NCI-H526 treated with DMSO at 0.1 percent for 48 hours (cell line): ENCODE results near the gene ARRDC1.
"Not testable (repeated sequence)": the region's sequence is repeated elsewhere in the genome, so short reads cannot be mapped to it uniquely, and the experiment has no call there.

Experiments
- DNase-seq: peaks from one replicate; lab custom pipeline; 2025; lab: John Stamatoyannopoulos, UW

ARRDC1 gene, protein sequence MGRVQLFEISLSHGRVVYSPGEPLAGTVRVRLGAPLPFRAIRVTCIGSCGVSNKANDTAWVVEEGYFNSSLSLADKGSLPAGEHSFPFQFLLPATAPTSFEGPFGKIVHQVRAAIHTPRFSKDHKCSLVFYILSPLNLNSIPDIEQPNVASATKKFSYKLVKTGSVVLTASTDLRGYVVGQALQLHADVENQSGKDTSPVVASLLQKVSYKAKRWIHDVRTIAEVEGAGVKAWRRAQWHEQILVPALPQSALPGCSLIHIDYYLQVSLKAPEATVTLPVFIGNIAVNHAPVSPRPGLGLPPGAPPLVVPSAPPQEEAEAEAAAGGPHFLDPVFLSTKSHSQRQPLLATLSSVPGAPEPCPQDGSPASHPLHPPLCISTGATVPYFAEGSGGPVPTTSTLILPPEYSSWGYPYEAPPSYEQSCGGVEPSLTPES

DNA sequence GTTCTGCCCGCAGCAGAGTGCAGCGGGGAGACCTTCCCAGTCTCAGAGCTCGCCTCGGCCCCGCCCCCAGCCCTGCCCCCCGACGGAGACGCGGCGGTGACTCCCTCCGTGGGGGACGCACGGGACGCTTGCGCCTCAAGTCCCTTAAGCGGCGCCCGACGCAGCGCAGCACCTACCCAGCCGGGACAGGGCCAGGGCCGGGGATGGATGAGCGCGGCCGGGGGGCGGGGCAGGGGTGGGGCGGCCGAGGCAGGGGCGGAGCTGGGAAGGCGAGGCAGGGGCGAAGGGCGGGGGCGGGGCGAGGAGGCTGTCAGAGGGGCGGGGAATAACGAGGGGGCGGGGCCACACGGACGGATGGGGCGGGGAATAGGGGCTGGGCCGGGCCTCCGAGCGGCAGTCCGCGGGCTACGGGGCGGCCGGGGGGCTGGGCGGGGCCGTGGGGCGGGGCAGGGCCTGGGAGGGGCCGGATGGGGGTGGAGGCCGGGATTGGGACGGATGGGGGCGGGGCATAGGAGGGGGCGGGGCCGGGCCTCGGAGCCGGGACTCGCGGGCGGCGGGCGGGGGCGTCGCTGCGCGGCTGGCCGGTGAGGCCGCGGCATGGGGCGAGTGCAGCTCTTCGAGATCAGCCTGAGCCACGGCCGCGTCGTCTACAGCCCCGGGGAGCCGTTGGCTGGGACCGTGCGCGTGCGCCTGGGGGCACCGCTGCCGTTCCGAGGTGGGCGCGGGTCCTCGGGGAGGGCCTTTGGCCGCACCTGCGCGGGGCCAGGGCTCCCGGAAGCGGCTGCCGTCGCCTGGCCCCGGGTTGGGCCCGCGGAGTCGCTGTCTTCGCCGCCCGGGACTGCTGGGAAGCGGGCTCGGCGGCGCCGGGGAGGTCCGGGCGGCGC is at the start of gene ARRDC1:
Gene ARRDC1 (plus strand): TSS at position 566 of the 884 bp plus-strand sequence. CDS start 32 bp downstream, at position 598.
- DNase-seq: peak; percentile 56

DNA sequence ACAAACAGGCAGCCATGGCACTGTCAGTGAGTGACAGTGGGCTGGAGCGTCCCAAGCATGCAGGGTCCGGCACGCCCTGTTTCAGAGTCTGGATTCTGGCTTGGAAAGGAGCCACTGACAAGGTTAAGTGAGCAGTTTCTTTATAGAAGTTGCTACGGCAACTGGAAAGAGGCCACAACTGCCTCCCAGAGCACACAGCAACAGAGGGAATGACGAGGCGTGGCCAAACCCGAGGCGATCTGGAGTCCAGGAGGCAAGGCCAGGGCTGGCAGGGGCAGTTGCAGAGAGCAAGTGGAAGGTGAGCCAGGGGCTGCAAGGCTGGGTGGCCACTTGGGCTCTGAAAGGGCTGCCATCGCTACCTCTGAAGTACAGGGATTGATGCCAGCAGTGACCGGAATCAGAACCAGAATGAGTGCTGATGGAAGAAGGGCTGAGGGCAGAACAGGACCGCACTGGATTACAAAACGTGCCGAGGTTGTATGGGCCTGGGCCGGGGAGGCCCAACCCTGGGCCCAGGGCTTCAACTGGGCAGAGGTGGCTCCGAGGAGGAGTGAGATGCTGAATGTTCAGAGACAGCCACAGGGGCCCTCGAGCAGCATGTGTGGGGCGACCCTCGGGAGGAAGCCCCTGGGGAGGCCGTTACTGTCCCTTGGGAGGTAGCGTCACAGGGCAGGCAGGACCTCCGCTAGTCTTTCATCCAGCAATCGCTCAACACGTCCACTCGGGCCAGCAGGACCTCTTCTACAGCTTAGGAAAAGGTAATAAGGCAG is 49.2 kb upstream of the ARRDC1 start:
- no peak for DNase-seq

DNA sequence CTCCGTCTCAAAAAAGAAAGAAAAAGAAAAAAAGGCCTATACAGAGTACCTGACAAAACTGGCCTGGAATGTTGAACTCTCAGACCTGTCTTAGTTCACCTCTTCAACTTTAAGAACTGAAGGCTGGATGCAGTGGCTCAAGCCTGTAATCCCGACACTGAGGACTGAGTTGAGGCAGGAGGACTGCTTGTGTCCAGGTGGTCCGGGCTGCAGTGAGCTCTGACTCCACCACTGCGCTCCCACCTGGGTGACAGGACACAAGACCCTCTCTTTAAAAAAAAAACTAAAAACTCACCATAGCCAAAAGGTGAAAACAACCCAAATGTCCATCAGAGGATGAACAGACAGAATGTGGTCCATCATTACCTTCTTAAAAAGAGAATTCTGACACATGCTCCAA is 47.4 kb upstream of the ARRDC1 start:
- DNase-seq: no peak

DNA sequence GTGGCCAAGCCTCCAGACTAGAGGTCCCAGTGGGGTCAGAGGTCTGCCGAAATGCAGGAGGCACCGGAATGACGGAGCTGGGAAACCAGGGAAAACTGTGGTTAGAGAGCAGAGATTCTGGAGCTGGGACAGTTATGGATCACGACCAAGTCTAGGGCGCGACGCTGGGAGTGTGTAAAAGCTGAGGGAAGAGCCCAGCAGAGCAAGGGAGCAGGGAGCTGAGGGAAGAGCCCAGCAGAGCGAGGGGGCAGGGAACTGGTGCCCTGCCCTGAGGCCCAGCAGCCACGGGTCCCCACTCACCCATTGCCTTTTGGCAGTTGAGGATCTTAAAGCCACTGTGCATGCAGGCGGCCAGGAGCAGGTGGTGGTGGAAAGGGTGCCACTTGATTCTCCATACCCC is 41.4 kb upstream of the ARRDC1 start:
- no peak for DNase-seq

DNA sequence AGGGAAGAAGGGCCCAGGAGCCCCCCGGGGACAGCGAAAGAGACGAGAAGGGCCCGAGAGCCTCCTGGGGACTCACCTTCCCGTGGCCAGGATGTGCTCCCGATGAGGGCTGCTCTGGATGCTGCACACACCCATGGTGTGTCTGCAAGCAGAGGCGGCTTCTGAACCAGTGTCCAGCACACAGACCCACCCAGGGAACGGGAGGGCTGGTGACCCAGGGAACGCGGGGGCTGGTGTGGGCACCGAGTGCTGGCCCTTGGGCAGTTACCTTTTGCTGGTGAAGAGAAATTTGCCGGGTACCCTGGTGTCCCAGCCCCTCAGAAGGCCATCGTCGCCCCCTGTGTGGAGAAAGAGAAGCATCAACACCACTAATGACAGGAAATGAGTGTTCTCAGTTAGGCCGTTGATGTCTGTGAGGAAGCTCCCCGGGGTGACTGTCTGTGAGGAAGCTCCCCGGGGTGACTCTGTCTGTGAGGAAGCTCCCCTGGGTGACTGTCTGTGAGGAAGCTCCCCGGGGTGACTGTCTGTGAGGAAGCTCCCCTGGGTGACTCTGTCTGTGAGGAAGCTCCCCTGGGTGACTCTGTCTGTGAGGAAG is 40.6 kb upstream of the ARRDC1 start:
- no peak for DNase-seq

DNA sequence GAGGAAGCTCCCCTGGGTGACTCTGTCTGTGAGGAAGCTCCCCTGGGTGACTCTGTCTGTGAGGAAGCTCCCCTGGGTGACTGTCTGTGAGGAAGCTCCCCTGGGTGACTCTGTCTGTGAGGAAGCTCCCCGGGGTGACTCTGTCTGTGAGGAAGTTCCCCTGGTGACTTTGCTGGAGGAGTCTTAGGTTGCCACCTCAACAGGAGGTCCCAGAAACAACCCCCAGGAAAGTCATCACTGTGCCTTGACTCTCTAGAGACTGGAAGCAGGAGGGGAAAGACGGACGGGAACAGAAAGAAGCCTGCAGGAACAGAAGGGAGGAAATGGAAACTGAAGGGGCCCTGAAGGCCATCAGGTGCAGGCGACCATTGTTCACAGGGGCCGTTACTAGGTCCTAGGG is 37.0 kb upstream of the ARRDC1 start:
- DNase-seq: not testable (repeated sequence)

DNA sequence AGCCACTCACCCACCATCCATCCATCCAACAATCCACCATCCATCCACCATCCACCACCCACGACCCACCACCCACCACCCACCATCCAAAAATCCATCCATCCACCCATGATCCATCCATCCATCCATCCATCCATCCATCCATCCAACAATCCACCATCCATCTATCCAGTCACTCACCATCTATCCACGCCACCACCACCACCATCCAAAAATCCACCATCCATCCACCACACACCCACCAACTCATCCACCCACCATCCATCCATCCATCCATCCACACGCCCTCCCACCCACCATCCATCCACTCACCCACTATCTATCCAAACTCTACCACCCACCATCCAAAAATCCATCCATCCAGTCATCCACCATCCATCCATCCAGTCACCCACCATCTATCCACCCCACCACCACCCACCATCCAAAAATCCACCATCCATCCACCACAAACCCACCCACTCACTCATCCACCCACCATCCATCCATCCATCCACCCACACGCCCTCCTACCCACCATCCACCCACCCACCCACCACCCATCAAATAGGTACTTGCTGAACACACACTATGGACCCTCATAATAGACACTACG is 35.8 kb upstream of the ARRDC1 start:
- no peak for DNase-seq

DNA sequence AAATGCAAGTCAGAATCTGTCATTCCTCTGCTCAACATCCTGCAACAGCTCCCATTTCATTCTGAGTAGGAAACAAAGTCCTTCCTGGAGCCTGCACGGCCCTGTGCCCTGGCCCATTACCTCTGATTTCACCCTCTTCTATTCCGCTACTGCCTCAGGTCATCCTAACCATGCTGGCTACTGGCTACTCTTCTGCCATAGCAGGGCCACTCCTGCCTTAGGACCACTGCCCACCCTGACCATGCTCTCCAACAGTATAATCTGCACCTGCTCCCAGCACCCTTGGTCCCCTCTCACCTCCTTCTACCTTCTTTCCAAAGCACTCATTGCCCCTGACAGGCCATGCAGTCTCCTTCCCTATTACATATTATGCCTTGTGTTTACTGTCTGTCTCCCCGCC is 34.9 kb upstream of the ARRDC1 start:
- DNase-seq: no peak

DNA sequence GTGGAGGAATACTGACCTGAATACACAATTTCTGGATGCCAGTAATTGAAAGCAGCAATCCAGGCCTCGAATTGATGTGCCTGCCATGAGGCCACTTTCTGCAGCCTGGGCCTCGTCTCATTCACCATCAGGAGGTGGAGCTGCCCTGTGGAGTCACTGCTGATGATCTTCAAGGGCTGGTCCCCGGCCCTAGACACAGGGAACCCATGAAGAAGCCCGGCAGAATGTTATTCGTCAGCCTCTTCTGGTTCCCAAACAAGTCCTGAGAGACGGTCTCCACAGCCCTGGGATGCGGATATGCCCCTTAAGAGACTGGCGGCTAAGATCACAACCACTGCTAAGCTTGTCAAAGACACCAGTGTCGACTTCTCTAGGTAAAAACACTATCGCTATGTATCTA is 31.3 kb upstream of the ARRDC1 start:
- DNase-seq: no peak

DNA sequence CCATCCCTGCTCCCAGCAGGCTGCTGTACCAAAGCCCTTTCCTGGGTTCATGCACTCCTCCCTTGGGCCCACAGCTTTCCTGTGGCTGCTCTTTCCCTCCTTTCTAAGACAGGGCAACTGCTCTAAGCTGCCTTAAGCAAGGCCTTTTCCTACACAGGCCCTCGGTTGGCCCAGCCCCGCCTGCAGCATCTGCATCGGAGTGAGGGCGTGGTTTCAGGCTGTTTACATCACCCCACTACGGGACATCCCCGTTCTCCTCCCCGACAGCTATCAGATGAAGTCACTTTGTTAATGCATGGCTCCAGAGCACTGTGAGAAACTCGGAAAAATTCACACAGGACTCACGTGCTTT is 30.1 kb upstream of the ARRDC1 start:
- no peak for DNase-seq

DNA sequence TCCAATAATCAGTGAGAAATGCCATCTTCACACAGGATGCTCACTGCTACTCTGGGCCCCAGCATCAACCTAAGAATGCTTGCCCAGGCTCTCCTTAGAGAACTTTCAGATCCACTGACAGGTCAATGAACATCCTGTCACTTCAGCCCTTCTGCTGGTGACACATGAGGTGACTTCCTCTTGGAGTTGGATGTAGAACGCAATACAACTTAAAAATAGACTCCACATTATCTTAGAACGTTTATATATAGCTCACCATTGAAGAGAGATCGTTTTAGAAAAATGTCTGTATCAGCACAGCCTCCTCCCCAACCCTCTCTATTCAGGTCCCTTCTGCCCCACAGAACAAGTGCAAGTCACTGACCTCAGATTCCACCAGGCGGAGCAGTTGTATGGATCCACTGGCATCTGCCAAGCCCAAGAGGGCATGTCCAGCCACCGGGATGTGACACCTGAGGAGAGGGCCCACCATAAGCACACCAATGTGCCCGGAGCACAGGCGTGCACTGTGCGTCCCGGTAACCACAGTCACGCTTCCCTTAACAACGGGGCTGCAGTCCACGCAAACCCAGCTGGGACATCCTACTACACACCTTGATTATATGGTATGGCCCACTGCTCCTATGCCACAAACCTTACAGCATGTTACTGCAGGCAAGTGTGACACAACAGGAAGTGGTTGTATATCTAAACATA is 29.6 kb upstream of the ARRDC1 start:
- no peak for DNase-seq

DNA sequence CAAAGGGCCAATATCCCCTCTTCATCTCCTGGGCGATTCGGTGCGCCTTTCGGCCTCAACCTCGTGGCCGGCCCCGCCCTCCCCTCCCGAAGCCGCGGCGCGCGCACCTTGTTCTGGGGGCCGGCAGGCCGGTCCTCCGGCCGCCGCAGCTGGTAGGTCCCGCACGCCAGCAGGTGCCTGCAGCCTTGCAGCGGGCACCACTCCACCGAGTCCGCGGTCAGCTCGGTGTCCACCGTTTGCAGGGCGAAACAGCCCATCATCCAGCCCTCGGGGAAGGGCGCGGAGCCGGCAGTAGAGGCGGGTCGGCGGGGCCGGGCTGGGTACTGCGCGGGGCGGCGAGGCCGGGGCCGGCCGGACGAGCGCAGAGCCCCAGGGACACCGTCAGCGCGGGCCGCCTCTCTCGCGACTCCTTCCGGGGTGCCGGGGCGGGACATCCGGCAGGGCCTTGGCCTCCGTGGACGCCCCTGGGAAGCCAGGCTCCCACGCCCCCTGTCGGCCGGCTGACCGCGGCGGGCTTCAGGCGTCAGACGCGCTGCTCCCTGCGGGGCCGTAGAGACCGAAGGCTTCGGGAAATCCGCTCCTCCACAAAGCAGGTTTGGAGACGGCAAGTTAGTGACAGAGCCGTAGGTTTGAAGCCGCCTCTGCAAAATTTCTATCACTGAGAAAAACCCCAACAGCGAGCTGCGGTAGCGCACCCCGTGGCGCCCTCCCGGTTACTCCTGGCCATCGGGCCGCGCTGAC is 26.8 kb upstream of the ARRDC1 start, which contains the start of gene DPH7:
Gene DPH7 (minus strand): TSS at position 408 of the 741 bp plus-strand sequence. CDS start 148 bp downstream, at position 260.
- peak; percentile 53 for DNase-seq

DNA sequence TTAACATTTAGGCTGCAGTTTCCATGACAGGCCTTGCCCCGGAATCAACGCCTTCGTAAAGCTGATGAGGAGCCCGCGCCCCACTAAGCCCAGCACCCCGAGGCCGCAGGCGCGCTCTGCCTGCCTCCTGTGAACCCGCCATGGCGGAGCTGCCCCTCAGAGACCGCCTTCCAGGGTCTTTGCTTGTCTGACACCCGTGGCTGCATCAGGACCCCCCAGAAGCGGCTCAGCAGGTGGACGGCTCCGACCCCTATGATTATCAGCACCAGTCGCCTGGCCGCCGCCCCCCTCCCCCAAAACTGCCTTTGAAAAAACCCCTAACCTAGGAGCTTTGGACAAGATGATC is 26.3 kb upstream of the ARRDC1 start:
- no peak for DNase-seq

DNA sequence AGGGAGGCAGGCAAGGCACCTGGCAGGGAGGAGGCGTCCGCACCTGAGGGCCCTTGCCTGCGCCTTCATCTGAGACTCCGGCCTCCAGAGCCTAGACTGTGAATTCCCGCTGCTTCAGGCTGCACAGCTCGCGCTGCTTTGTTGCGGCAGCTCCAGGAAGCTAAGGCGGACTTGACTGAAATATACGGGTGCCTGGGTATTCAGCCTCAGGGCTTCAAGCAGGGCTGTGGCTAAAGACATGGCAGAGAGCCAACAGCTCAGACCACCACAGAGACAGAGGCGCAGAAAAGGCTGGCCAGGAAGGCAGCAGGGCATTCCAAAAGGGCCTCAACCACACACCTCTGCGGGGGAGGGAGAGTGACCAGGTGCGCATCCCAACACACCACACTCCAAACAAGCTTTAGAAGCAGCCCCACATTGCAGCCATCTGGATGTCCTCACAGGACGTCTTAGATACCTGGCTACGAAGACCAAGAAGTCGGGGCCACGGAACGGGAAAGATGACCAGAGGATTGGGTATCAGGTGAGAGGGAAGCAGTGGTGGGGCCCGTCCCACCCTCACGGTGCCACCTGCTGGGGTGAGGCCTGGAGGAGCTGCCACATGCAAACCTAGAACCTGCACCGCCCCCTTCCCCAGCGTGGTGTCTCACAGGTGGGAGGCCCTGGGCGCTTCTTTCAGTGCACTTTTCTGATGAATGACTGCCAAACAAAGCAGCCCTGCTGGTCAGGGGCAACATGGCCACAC is 25.1 kb upstream of the ARRDC1 start:
- DNase-seq: no peak

DNA sequence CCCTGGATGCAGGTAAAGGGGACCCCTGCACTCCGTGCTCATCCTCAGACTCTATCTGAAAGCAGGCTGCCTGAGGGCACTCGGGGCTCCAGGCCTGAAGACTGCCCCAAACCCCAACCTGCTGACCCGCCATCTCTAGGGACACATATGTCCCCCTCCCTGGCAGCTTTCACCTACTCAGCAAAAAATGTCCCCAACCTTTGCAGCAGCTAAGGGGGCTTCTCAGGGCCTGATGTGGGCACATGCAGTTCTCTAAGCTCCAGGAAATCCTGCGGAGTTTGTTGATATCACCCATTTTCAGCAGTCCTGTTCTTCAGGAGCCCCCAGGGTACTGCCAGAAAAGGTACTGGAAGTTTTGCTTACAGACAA is 24.5 kb upstream of the ARRDC1 start:
- no peak for DNase-seq

DNA sequence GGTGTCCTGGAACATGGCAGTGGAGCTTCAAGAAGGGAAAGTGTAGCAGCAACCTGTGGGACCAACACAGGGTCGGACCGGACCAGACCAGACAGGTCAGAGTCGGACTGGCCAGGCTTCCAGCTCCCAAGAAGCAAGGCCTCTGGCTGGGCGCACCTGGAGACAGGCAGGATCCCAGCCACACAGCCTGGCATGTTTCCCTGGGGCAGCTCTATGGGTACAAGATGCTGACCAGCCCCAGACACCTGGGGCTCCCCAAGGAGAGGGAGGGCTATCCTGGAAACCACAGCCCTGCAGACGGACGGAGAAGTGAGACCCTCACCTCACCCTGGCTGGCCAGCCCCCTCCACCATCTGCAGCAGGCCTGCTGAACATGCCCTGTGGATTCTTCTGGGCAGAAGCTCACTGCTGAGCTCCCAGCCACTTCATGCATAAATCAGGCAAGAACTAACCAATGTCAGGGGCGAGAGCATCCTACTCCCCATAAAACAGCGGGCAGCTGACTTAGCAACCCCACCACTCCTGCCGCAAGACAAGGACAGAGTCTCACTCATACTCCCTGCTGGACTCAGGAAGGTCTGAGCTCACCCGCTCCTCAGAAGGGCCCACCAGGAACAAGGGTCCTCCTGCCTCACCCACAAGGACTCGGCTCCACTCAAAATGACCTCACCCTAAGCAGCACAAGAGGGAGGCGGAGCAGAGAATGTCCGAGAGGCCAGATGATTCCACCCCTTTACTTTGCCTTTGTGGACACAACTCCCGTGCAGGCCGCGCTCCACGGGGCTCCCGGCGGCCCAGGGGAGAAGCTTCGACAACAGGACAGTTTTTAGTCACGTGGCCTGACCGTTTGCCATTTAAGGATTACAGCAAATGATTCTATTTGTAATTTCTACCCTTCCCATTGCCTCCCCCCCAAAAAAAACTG is 23.9 kb upstream of the ARRDC1 start:
- no peak for DNase-seq

DNA sequence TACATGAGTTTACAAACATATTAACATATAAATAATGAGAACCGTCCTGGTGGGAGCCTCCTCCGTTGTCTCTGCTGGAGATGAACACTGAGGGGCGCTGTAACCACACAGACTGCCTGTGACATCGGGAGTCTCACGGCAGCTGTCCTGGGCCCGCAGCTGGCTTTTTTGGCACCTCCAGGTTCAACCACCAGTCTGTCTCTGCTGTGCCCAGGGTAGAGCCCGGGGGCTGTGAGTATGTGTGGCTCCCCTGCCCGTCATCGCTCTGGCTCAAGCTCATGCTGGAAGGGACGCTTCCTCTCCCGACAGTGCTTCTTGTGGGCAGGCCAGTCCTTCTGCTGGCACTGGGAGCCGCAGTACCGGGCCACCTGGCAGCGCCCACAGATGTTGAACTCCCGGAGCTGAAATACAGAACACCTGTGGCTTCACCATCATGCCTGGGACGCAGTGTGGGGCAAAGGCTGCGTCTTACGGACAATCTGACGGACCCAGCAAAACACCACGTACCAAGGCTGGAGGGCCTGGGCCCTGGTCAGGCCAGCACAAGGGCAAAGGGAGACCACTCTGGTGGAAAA is 23.1 kb upstream of the ARRDC1 start:
- DNase-seq: no peak

DNA sequence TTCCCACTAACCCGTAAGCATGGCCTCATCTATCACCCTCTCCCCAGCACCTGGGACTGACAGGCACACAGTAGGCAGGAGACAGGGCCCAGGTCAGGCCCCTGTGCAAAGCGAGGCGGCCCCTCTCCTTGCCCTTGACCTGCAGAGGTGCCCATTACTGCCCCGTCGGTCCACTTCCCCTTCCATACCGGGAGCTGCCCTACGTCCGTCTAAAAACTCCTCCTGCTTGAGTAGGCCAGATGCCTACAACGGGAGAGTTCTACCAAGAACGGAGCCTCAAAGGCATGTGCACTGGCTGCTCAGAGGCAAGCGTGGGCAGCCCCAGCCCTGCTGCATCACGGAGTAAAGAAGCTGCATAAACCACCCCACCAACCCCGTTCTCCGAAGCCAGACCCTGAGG is 22.1 kb upstream of the ARRDC1 start:
- no peak for DNase-seq
